SJSA1 (cell line): ENCODE data around the gene CELSR1. TPM values are rescaled to one million over a fixed set of nuclear protein-coding genes. Genes with fewer than 3 reads are reported as not detected.

Source experiments
- DNase-seq, 2 experiments: peaks; one replicate each; pipeline ENCODE4 v3.0.0-alpha.2; 2015 to 2020; ENCODE audit warnings: low spot score in 2 of 2, low read depth in 1 of 2
- H3K27ac ChIP-seq: fragments of 250-450 bp; sonication (Bioruptor Pico); 2 replicates; pipeline ENCODE4 v1.5.1; 2020; ENCODE audit warnings: mild to moderate bottlenecking, moderate library complexity
- H3K27me3 ChIP-seq: fragments of 250-450 bp; sonication (Bioruptor Pico); replicated peaks from 2 replicates; pipeline ENCODE4 v1.5.1; 2020; ENCODE audit warnings: mild to moderate bottlenecking, moderate library complexity
- H3K36me3 ChIP-seq: fragments of 250-450 bp; sonication (Bioruptor Pico); 2 replicates; pipeline ENCODE4 v1.5.1; 2020; ENCODE audit warnings: mild to moderate bottlenecking
- H3K4me1 ChIP-seq: fragments of 250-450 bp; sonication (Bioruptor Pico); replicated peaks from 2 replicates; pipeline ENCODE4 v1.6.1; 2021; ENCODE audit warnings: mild to moderate bottlenecking
- H3K4me3 ChIP-seq: fragments of 250-450 bp; sonication (Bioruptor Pico); 2 replicates; pipeline ENCODE4 v1.5.1; 2020; ENCODE audit warnings: mild to moderate bottlenecking
- H3K9me3 ChIP-seq: fragments of 250-450 bp; sonication (Bioruptor Pico); replicated peaks from 2 replicates; pipeline ENCODE4 v1.5.1; 2020; ENCODE audit warnings: mild to moderate bottlenecking
- total RNA-seq: library from RNA; depleted of rRNA; stranded (reverse); fragments of >200 nt; shearing (Covaris generic); gene quantifications from 2 replicates; pipeline ENCODE4 v1.2.3, GENCODE V29; 2014

The CELSR1 gene
- total RNA-seq, 1 experiment from 2014 or later = 1.1 TPM

GRCh38 chr22:46551996-46552395 lies 14.6 kb upstream of the CELSR1 start:
- Histone ChIP-seq H3K4me1 (peaks cover 29% of the 10 kb centered on the region), H3K4me3 (no peak overlapping the region), H3K36me3 (no peaks in the 10 kb centered on the region), H3K9me3 (no peaks in the 10 kb centered on the region; the same call in 1 of the 2 replicates), H3K27me3 (no peaks in the 10 kb centered on the region), H3K27ac (no peak overlapping the region)
- no peak for DNase-seq

GRCh38 chr22:46551321-46551720 lies 13.9 kb upstream of the CELSR1 start:
- no peak for DNase-seq
- Histone ChIP-seq H3K4me1 (peaks cover 36% of the 10 kb centered on the region), H3K4me3 (no peak overlapping the region), H3K36me3 (no peaks in the 10 kb centered on the region), H3K9me3 (no peaks in the 10 kb centered on the region; the same call in 1 of the 2 replicates), H3K27ac (no peak overlapping the region), H3K27me3 (no peaks in the 10 kb centered on the region)

- Histone ChIP-seq H3K36me3 (no peaks in the 10 kb centered on the region), H3K27ac (no peak overlapping the region), H3K9me3 (no peaks in the 10 kb centered on the region; the same call in 1 of the 2 replicates), H3K4me3 (no peak overlapping the region), H3K4me1 (peaks cover 45% of the 10 kb centered on the region), H3K27me3 (no peaks in the 10 kb centered on the region)
- no peak for DNase-seq
Measured at GRCh38 chr22:46549971-46550641, 12.7 kb upstream of the CELSR1 start.

- Histone ChIP-seq H3K27ac (no peak overlapping the region), H3K4me3 (no peak overlapping the region), H3K4me1 (peaks cover 49% of the 10 kb centered on the region), H3K36me3 (no peaks in the 10 kb centered on the region), H3K9me3 (no peaks in the 10 kb centered on the region; the same call in 1 of the 2 replicates), H3K27me3 (no peaks in the 10 kb centered on the region)
- no peak for DNase-seq
Measured at GRCh38 chr22:46549563-46549840, 12.1 kb upstream of the CELSR1 start.

GRCh38 chr22:46547883-46548244 lies 10.4 kb upstream of the CELSR1 start:
- no peaks in the 10 kb centered on the region for H3K36me3 ChIP-seq
- H3K4me1 ChIP-seq = peaks cover 49% of the 10 kb centered on the region
- no peaks in the 10 kb centered on the region for H3K27me3 ChIP-seq
- H3K9me3 ChIP-seq = no peaks in the 10 kb centered on the region; the same call in 1 of the 2 replicates
- peak overlapping the region; percentile 44; the same call in 1 of the 2 replicates for H3K27ac ChIP-seq
- DNase-seq = peak; percentile 50 to 72
- no peak overlapping the region for H3K4me3 ChIP-seq

- Histone ChIP-seq H3K9me3 (no peaks in the 10 kb centered on the region), H3K27me3 (no peaks in the 10 kb centered on the region), H3K4me1 (peaks cover 49% of the 10 kb centered on the region), H3K36me3 (no peaks in the 10 kb centered on the region), H3K27ac (peak overlapping the region; percentile 44), H3K4me3 (no peak overlapping the region)
- DNase-seq = peak; percentile 61 to 76
Measured at GRCh38 chr22:46547179-46547882, 9.9 kb upstream of the CELSR1 start.

GRCh38 chr22:46546466-46547178 lies 9.2 kb upstream of the CELSR1 start:
- Histone ChIP-seq H3K27ac (peak overlapping the region; percentile 44), H3K4me1 (peaks cover 49% of the 10 kb centered on the region), H3K4me3 (no peak overlapping the region), H3K36me3 (no peaks in the 10 kb centered on the region), H3K9me3 (no peaks in the 10 kb centered on the region), H3K27me3 (no peaks in the 10 kb centered on the region)
- peak; percentile 47 to 67 for DNase-seq

- DNase-seq = peak in 1 of 2 experiments; percentile 33
- Histone ChIP-seq H3K9me3 (no peaks in the 10 kb centered on the region), H3K27me3 (no peaks in the 10 kb centered on the region), H3K27ac (no peak overlapping the region), H3K36me3 (no peaks in the 10 kb centered on the region), H3K4me3 (no peak overlapping the region), H3K4me1 (peaks cover 49% of the 10 kb centered on the region)
Measured at GRCh38 chr22:46545086-46545792, 7.8 kb upstream of the CELSR1 start.

GRCh38 chr22:46542011-46542985 lies 4.9 kb upstream of the CELSR1 start:
- Histone ChIP-seq H3K27ac (no peak overlapping the region), H3K4me1 (peaks cover 38% of the 10 kb centered on the region), H3K9me3 (no peaks in the 10 kb centered on the region), H3K4me3 (no peak overlapping the region), H3K36me3 (no peaks in the 10 kb centered on the region), H3K27me3 (peaks cover 20% of the 10 kb centered on the region)
- peak; percentile 47 to 72 for DNase-seq

- no peak for DNase-seq
Measured at GRCh38 chr22:46541536-46541935, 4.1 kb upstream of the CELSR1 start.

GRCh38 chr22:46540874-46541273 lies 3.5 kb upstream of the CELSR1 start:
- DNase-seq = no peak
- Histone ChIP-seq H3K4me3 (no peak overlapping the region), H3K4me1 (peaks cover 33% of the 10 kb centered on the region), H3K9me3 (peaks cover 3% of the 10 kb centered on the region), H3K27ac (no peak overlapping the region), H3K27me3 (peaks cover 23% of the 10 kb centered on the region), H3K36me3 (no peaks in the 10 kb centered on the region)

More at GRCh38 chr22:46541536-46541935, 4.1 kb upstream of the CELSR1 start:
- H3K36me3 ChIP-seq = no peaks in the 10 kb centered on the region
- H3K27me3 ChIP-seq = peaks cover 23% of the 10 kb centered on the region
- H3K4me3 ChIP-seq = no peak overlapping the region
- H3K4me1 ChIP-seq = peaks cover 37% of the 10 kb centered on the region
- no peaks in the 10 kb centered on the region for H3K9me3 ChIP-seq
- H3K27ac ChIP-seq = no peak overlapping the region

GRCh38 chr22:46539169-46539568 lies 1.7 kb upstream of the CELSR1 start:
- H3K4me3 ChIP-seq = no peak overlapping the region
- no peak for DNase-seq
- no peaks in the 10 kb centered on the region for H3K36me3 ChIP-seq
- H3K4me1 ChIP-seq = peaks cover 21% of the 10 kb centered on the region
- H3K27me3 ChIP-seq = peaks cover 23% of the 10 kb centered on the region
- no peak overlapping the region for H3K27ac ChIP-seq
- H3K9me3 ChIP-seq = peaks cover 15% of the 10 kb centered on the region

- Histone ChIP-seq H3K4me3 (peak overlapping the region; percentile 45), H3K36me3 (no peaks in the 10 kb centered on the region)
- no peak for DNase-seq
Measured at GRCh38 chr22:46538814-46539160, 1.4 kb upstream of the CELSR1 start.

More at GRCh38 chr22:46538814-46539160, 1.4 kb upstream of the CELSR1 start:
- H3K4me1 ChIP-seq = peaks cover 21% of the 10 kb centered on the region
- H3K27ac ChIP-seq = no peak overlapping the region
- H3K9me3 ChIP-seq = peaks cover 15% of the 10 kb centered on the region
- peaks cover 23% of the 10 kb centered on the region for H3K27me3 ChIP-seq
